Measurements from ENCODE around the gene B9D1.

The B9D1 gene

GRCh38 chr17:19336938-19337711, 25.4 kb downstream of the B9D1 start:
- no peak for DNase-seq

- DNase-seq, result no peak
Measured at GRCh38 chr17:19335951-19336631, 26.4 kb downstream of the B9D1 start.

DNA sequence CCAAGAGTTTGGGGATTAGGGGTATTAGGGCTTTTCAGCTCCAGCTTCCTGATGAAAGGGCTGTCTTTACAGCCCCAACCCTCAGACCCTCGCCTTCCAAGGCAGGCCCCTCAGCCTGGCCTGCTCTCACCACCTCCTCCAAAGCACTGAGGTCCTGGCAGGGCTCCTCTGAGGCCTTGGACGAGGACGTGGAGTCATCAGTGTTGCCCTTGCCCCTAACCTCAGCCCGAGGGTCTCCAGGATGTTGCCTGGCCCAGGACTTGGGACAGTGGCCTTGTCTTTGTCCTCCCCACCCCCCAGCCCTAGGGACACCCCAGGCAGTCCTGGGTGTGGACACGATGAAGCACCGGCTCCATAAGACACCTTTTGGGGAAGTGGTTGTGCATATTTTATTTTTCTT, 28.2 kb downstream of the B9D1 start:
- DNase-seq, result no peak

DNA sequence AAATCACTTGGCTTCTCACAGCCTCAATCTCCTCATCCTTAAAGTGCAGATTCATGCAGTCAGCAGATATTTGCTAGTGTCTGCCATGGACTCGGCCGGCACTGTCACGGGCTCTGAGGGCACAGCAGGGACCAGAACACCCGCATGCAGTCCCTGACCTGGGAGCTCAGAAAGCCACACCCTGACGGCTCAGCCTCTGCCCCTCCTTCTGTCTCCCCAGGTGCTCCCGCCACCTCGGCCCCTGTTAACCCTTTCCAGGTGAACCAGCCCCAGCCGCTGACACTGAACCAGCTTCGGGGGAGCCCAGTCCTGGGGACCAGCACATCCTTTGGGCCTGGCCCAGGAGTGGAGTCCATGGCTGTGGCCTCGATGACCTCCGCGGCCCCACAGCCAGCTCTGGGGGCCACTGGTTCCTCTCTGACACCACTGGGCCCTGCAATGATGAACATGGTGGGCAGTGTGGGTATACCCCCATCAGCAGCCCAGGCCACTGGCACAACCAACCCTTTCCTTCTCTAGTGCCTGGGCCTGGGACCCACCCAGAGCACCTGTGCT, 28.7 kb downstream of the B9D1 start:
- no peak for DNase-seq

GRCh38 chr17:19333132-19333440, 29.4 kb downstream of the B9D1 start:
- DNase-seq, result no peak

GRCh38 chr17:19332371-19333131, 30.0 kb downstream of the B9D1 start:
- DNase-seq, result no peak

- DNase-seq, result no peak
Measured at GRCh38 chr17:19331543-19332245, 30.8 kb downstream of the B9D1 start.

- DNase-seq, result no peak
Measured at GRCh38 chr17:19331134-19331533, 31.4 kb downstream of the B9D1 start.

DNA sequence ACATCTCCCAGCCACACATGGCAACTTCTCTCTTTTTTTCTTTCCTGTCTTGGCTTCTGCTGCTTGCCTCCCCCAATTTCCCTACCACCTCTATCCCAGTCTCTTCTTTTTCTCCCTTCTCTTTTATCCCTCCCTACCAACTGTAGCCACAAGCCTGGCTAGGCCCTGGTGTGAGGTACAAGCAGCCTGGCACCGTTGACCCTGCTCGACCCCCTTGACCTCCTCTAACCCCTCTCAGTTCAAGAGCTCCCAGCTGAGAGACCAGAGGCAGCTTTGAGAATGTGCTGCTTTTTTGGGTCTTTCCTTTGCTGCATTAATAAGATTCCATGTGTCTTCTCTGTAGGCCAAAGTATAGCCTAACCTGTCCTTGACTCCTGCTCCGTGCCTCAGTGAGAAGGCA, 32.3 kb downstream of the B9D1 start:
- no peak for DNase-seq

DNA sequence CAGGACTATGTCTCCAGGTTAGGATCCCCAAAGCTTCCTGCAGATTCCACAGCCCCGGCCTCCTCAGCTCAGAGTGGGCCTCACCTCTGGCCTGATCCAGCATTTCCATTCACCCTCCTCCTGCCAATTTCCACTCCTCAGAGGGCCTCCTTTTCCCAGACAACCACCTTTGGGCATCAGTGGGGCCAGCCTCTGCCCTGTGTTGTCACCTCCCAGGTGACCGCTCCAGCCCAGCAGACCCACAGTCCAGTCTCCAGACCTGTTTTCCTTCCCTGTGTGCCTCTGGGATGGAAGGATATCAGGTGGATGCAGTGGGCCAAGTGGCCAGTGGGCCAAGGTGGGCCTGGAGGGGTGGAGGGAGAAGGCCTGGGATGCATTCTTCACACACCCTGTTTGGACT, 32.7 kb downstream of the B9D1 start:
- DNase-seq, result no peak

- no peak for DNase-seq
Measured at GRCh38 chr17:19329136-19329535, 33.4 kb downstream of the B9D1 start.

DNA sequence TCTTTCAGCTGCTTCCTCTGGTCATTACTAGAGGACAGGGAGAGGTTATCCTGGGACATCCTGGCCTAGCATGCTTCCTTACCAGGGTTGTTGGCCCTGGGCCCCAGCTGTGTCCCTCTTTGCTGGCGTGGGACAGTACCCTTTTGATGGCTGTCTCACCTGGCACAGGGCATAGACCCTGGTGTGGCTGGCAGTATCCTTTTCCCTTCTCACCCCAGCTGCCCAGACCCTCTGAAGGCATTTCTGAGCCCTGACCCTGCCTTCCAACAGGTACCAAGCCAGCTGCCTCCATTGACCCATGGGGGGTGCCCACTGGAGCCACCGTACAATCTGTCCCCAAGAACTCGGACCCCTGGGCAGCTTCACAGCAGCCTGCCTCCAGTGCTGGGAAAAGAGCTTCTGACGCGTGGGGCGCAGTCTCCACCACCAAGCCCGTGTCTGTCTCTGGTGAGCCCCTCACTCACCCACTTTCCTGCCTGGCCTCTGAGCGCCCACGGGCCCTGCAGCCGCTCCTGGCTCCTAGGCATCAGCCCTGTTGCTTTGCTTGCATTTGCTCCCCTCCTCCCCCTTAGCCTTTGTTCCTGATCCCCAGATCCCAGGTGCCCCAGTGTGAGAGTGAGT, 34.0 kb downstream of the B9D1 start:
- no peak for DNase-seq

DNA sequence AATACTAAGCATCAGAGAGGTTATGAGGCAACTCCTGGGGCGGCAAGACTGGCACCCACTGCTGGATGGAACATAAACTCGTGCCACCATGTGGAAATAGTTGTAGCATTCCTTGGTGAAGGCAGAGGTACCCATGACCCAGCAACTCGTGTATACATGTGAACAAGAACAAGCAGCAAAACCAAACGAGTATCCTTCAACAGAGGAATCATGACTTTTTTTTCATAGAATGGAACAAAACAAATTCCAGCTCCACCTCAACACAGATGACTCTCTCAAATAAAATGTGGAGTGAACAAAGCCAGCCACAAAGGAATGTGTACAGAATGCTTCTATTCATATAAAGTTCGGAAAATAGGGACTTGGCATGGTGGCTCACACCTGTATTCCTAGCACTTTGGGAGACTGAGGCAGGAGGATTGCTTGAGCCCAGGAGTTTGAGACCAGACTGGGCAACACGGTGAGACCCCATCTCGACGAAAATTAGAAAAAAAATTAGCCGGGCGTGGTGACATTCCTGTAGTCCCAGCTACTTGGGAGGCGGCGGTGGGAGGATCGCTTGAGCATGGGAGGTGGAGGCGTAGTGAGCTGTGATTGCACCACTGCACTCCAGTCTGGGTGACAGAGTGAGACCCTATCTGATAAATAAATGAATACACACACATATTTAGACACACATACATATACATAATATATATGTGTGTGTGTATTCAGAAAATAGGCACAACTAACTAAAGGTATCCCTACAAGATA, 35.3 kb downstream of the B9D1 start:
- no peak for DNase-seq

DNA sequence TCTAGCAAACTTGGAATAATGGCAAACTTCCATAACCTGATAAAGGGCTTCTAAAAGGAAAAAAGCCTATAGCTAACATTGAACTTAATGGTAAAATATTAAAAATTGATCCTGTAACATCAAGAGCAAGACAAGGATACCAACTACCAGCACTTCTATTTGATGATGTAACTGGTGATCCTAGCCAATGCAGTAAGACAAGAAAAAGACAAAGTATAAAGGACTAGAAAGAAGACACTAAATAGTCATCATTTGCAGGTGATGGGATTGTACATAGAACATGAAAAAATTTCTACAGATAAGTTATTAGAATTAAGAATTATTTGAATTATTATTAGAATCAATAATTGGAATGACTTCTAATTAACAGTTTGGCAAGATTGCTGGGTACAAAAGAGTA, 37.0 kb downstream of the B9D1 start:
- no peak for DNase-seq

DNA sequence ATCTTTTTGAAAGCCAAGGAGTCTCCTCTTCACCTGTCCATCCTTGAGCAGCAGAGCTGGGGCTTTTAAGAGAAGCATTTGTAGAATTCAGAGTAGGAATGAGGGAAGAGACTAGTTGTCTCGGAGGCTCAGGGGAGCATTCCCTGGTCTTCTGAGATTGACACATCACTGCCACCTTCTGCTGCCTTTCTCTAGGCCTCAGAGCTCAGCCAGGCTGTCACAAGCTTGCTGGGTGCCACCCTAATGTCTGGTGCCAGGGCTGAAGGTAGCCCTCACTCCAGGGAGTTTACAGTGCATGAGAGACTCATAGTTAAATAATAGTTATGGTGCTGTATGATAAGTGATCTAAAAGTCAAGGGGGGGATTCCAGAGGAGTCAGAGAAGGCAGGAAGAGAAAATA, 39.7 kb downstream of the B9D1 start:
- no peak for DNase-seq

- DNase-seq, result no peak
Measured at GRCh38 chr17:19322129-19322505, 40.4 kb downstream of the B9D1 start.

GRCh38 chr17:19321481-19322128, 40.9 kb downstream of the B9D1 start:
- no peak for DNase-seq

DNA sequence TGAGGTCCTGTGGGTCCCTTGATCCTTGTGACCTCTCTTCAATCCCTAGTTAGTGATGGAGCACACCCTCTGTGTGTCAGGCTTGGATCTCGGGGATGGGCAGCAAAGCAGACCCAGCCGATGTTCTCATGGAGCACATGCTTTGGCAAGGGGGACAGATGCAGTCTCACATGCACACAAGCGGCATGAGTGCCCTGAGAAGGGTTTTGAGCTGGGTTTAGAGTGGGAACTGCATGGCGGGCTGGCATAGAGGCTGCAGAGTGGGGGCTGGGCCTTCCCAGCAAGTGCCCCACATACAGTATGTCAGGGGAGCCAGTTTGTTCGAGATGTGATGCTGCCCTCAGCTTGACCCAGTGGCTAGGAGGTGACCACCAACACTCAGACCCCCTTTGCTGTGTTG, 41.6 kb downstream of the B9D1 start:
- no peak for DNase-seq

GRCh38 chr17:19319771-19320505, 42.6 kb downstream of the B9D1 start:
- no peak for DNase-seq

GRCh38 chr17:19318611-19319010, 43.9 kb downstream of the B9D1 start:
- DNase-seq, result no peak

Measured in stimulated activated CD4-positive, alpha-beta T cell treated with anti-CD3 and anti-CD28 coated beads, Interleukin-2, amount 100 ng/mL, for 48 hours (primary cell).